Measurements from ENCODE around the gene MAML3. TPM values are rescaled to one million over a fixed set of nuclear protein-coding genes. Genes with fewer than 3 reads are reported as not detected.
A peak's percentile ranks its signal among the peaks of the same experiment; 100 is the strongest.

MAML3 gene
- total and polyA plus RNA-seq, 5 donors from 2014 or later = 0.11 to 1.1 (median 0.16) TPM; not detected in 1

GRCh38 chr4:139815778-139816601, 338.0 kb downstream of the MAML3 start:
- Histone ChIP-seq H3K4me1 (ENCODE audit: control insufficient read depth, insufficient read depth, low read length, poor library complexity, severe bottlenecking) (no peaks in the 10 kb centered on the region), H3K27me3 (ENCODE audit: control insufficient read depth, insufficient read depth, low read length) (peaks cover 5% of the 10 kb centered on the region), H3K4me3 (ENCODE audit: low read depth, low read length) (no peak overlapping the region), H3K9me3 (ENCODE audit: control insufficient read depth in 2 of 2, low read length in 2 of 2) (no peaks in the 10 kb centered on the region), H3K27ac (ENCODE audit: insufficient read depth, low read length, poor library complexity, severe bottlenecking) (no peak overlapping the region), H3K36me3 (ENCODE audit: control insufficient read depth, insufficient read depth, low read length) (no peaks in the 10 kb centered on the region)
- ATAC-seq (ENCODE audit: low read depth in 2 of 2) = peak in 1 of 2 donors; percentile 37
- Mint-ChIP-seq H3K27me3 (peaks cover 22% of the 10 kb centered on the region), H3K4me3 (no peak overlapping the region), H3K9me3 (peaks cover 0 to 2% (median under 1%) of the 10 kb centered on the region in 7 donors), H3K4me1 (peaks cover 0 to 5% (median 0%) of the 10 kb centered on the region in 4 donors), H3K36me3 (no peaks in the 10 kb centered on the region), H3K27ac (peak overlapping the region in 1 of 3 donors; percentile 62)
- DNase-seq = no peak

GRCh38 chr4:139814323-139815015, 339.5 kb downstream of the MAML3 start:
- Histone ChIP-seq H3K36me3 (ENCODE audit: control insufficient read depth, insufficient read depth, low read length) (no peaks in the 10 kb centered on the region), H3K27ac (ENCODE audit: insufficient read depth, low read length, poor library complexity, severe bottlenecking) (no peak overlapping the region), H3K4me3 (ENCODE audit: low read depth, low read length) (no peak overlapping the region), H3K9me3 (ENCODE audit: control insufficient read depth in 2 of 2, low read length in 2 of 2) (peaks cover 0 to 2% of the 10 kb centered on the region in 2 experiments), H3K4me1 (ENCODE audit: control insufficient read depth, insufficient read depth, low read length, poor library complexity, severe bottlenecking) (no peaks in the 10 kb centered on the region), H3K27me3 (ENCODE audit: control insufficient read depth, insufficient read depth, low read length) (peaks cover 5% of the 10 kb centered on the region)
- ATAC-seq (ENCODE audit: low read depth in 2 of 2) (no peak), DNase-seq (no peak)
- Mint-ChIP-seq H3K27me3 (peaks cover 19% of the 10 kb centered on the region), H3K4me3 (no peak overlapping the region), H3K36me3 (no peaks in the 10 kb centered on the region), H3K27ac (no peak overlapping the region), H3K4me1 (peaks cover 0 to 5% (median 0%) of the 10 kb centered on the region in 4 donors), H3K9me3 (peaks cover 0 to 5% (median 0%) of the 10 kb centered on the region in 7 donors)

- no peak for DNase-seq
- H3K27ac ChIP-seq (ENCODE audit: insufficient read depth, low read length, poor library complexity, severe bottlenecking) = no peak overlapping the region
- Mint-ChIP-seq H3K4me3 (no peak overlapping the region), H3K27ac (no peak overlapping the region), H3K9me3 (peaks cover 0 to 5% (median 0%) of the 10 kb centered on the region in 7 donors), H3K27me3 (peaks cover 19% of the 10 kb centered on the region), H3K4me1 (peaks cover 0 to 5% (median 0%) of the 10 kb centered on the region in 4 donors), H3K36me3 (no peaks in the 10 kb centered on the region)
- H3K9me3 ChIP-seq (ENCODE audit: control insufficient read depth in 2 of 2, low read length in 2 of 2) = peaks cover 0 to 2% of the 10 kb centered on the region in 2 experiments
- H3K4me1 ChIP-seq (ENCODE audit: control insufficient read depth, insufficient read depth, low read length, poor library complexity, severe bottlenecking) = no peaks in the 10 kb centered on the region
- peaks cover 5% of the 10 kb centered on the region for H3K27me3 ChIP-seq (ENCODE audit: control insufficient read depth, insufficient read depth, low read length)
- H3K36me3 ChIP-seq (ENCODE audit: control insufficient read depth, insufficient read depth, low read length) = no peaks in the 10 kb centered on the region
- ATAC-seq (ENCODE audit: low read depth in 2 of 2) = no peak
- H3K4me3 ChIP-seq (ENCODE audit: low read depth, low read length) = no peak overlapping the region
Observed at GRCh38 chr4:139813881-139814280, 340.1 kb downstream of the MAML3 start.

- Histone ChIP-seq H3K4me3 (ENCODE audit: low read depth, low read length) (no peak overlapping the region), H3K27ac (ENCODE audit: insufficient read depth, low read length, poor library complexity, severe bottlenecking) (no peak overlapping the region), H3K27me3 (ENCODE audit: control insufficient read depth, insufficient read depth, low read length) (peaks cover 6% of the 10 kb centered on the region), H3K9me3 (ENCODE audit: control insufficient read depth in 2 of 2, low read length in 2 of 2) (peaks cover 0 to 2% of the 10 kb centered on the region in 2 experiments), H3K36me3 (ENCODE audit: control insufficient read depth, insufficient read depth, low read length) (no peaks in the 10 kb centered on the region), H3K4me1 (ENCODE audit: control insufficient read depth, insufficient read depth, low read length, poor library complexity, severe bottlenecking) (no peaks in the 10 kb centered on the region)
- no peak overlapping the region for H3K4me3 Mint-ChIP-seq
- H3K36me3 Mint-ChIP-seq = no peaks in the 10 kb centered on the region
- H3K9me3 Mint-ChIP-seq = peaks cover 0 to 5% (median 0%) of the 10 kb centered on the region in 7 donors
- H3K27ac Mint-ChIP-seq = no peak overlapping the region
- peaks cover 15% of the 10 kb centered on the region for H3K27me3 Mint-ChIP-seq
- DNase-seq = no peak
- ATAC-seq (ENCODE audit: low read depth in 2 of 2) = no peak
- H3K4me1 Mint-ChIP-seq = peaks cover 0 to 2% (median 0%) of the 10 kb centered on the region in 4 donors
Observed at GRCh38 chr4:139810710-139811109, 343.3 kb downstream of the MAML3 start.

- peaks cover 0 to 2% (median 0%) of the 10 kb centered on the region in 4 donors for H3K4me1 Mint-ChIP-seq
- H3K4me3 Mint-ChIP-seq = no peak overlapping the region
- no peak overlapping the region for H3K4me3 ChIP-seq (ENCODE audit: low read depth, low read length)
- peaks cover 0 to 5% (median 0%) of the 10 kb centered on the region in 7 donors for H3K9me3 Mint-ChIP-seq
- no peak overlapping the region for H3K27ac Mint-ChIP-seq
- H3K27me3 Mint-ChIP-seq = peaks cover 10% of the 10 kb centered on the region
- ATAC-seq (ENCODE audit: low read depth in 2 of 2) (no peak), DNase-seq (no peak)
- H3K27ac ChIP-seq (ENCODE audit: insufficient read depth, low read length, poor library complexity, severe bottlenecking) = no peak overlapping the region
- no peaks in the 10 kb centered on the region for H3K4me1 ChIP-seq (ENCODE audit: control insufficient read depth, insufficient read depth, low read length, poor library complexity, severe bottlenecking)
- H3K36me3 ChIP-seq (ENCODE audit: control insufficient read depth, insufficient read depth, low read length) = no peaks in the 10 kb centered on the region
- no peaks in the 10 kb centered on the region for H3K36me3 Mint-ChIP-seq
- H3K9me3 ChIP-seq (ENCODE audit: control insufficient read depth in 2 of 2, low read length in 2 of 2) = peaks cover 0 to 2% of the 10 kb centered on the region in 2 experiments
- H3K27me3 ChIP-seq (ENCODE audit: control insufficient read depth, insufficient read depth, low read length) = peaks cover 6% of the 10 kb centered on the region
Observed at GRCh38 chr4:139809757-139810140, 344.2 kb downstream of the MAML3 start.

GRCh38 chr4:139808808-139809756, 344.9 kb downstream of the MAML3 start:
- Histone ChIP-seq H3K27me3 (ENCODE audit: control insufficient read depth, insufficient read depth, low read length) (peaks cover 6% of the 10 kb centered on the region), H3K9me3 (ENCODE audit: control insufficient read depth in 2 of 2, low read length in 2 of 2) (peaks cover 0 to 2% of the 10 kb centered on the region in 2 experiments), H3K27ac (ENCODE audit: insufficient read depth, low read length, poor library complexity, severe bottlenecking) (no peak overlapping the region), H3K4me1 (ENCODE audit: control insufficient read depth, insufficient read depth, low read length, poor library complexity, severe bottlenecking) (no peaks in the 10 kb centered on the region), H3K36me3 (ENCODE audit: control insufficient read depth, insufficient read depth, low read length) (no peaks in the 10 kb centered on the region), H3K4me3 (ENCODE audit: low read depth, low read length) (no peak overlapping the region)
- Mint-ChIP-seq H3K27ac (no peak overlapping the region), H3K4me1 (peaks cover 0 to 2% (median 0%) of the 10 kb centered on the region in 4 donors), H3K27me3 (peaks cover 10% of the 10 kb centered on the region), H3K4me3 (no peak overlapping the region), H3K9me3 (peaks cover 0 to 5% (median 0%) of the 10 kb centered on the region in 7 donors), H3K36me3 (no peaks in the 10 kb centered on the region)
- no peak for ATAC-seq (ENCODE audit: low read depth in 2 of 2)
- DNase-seq = no peak

- H3K27me3 Mint-ChIP-seq = peaks cover 10% of the 10 kb centered on the region
- Histone ChIP-seq H3K4me3 (ENCODE audit: low read depth, low read length) (no peak overlapping the region), H3K9me3 (ENCODE audit: control insufficient read depth in 2 of 2, low read length in 2 of 2) (peaks cover 0 to 2% of the 10 kb centered on the region in 2 experiments), H3K27me3 (ENCODE audit: control insufficient read depth, insufficient read depth, low read length) (peaks cover 6% of the 10 kb centered on the region), H3K4me1 (ENCODE audit: control insufficient read depth, insufficient read depth, low read length, poor library complexity, severe bottlenecking) (no peaks in the 10 kb centered on the region), H3K27ac (ENCODE audit: insufficient read depth, low read length, poor library complexity, severe bottlenecking) (no peak overlapping the region), H3K36me3 (ENCODE audit: control insufficient read depth, insufficient read depth, low read length) (no peaks in the 10 kb centered on the region)
- peaks cover 0 to 4% (median 0%) of the 10 kb centered on the region in 4 donors for H3K4me1 Mint-ChIP-seq
- DNase-seq = no peak
- H3K27ac Mint-ChIP-seq = no peak overlapping the region
- no peak for ATAC-seq (ENCODE audit: low read depth in 2 of 2)
- H3K4me3 Mint-ChIP-seq = no peak overlapping the region
- no peaks in the 10 kb centered on the region for H3K36me3 Mint-ChIP-seq
- H3K9me3 Mint-ChIP-seq = peaks cover 0 to 5% (median 0%) of the 10 kb centered on the region in 7 donors
Observed at GRCh38 chr4:139808381-139808807, 345.6 kb downstream of the MAML3 start.

Measured in CD4-positive, CD25-positive, alpha-beta regulatory T cell (primary cell).